ENCODE data around the gene OR1C1. TPM values are rescaled to one million over a fixed set of nuclear protein-coding genes. Genes with fewer than 3 reads are reported as not detected.

Gene OR1C1
- total RNA-seq, 2 donors from 2014 or later: not detected

Other genes starting within 250 kb of the OR1C1 start
- gene OR2C3, start 224.1 kb downstream of the OR1C1 start, total RNA-seq: not detected
- under 1 TPM in 1 of 2 donors, not detected in 1; 0.59 TPM for gene GCSAML, start 211.4 kb downstream of the OR1C1 start, total RNA-seq
- gene OR2G2, start 172.2 kb downstream of the OR1C1 start, total RNA-seq: not detected
- not detected for gene OR2G3, start 155.0 kb downstream of the OR1C1 start, total RNA-seq
- not detected for gene OR13G1, start 80.8 kb downstream of the OR1C1 start, total RNA-seq
- gene OR6F1, start 43.9 kb downstream of the OR1C1 start, total RNA-seq: not detected
- gene OR14K1, start 21.9 kb downstream of the OR1C1 start, total RNA-seq: not detected
- not detected for gene OR14A2, start 12.4 kb downstream of the OR1C1 start, total RNA-seq
- gene OR14A16, start 63.6 kb upstream of the OR1C1 start, total RNA-seq: not detected
- not detected for gene OR11L1, start 81.3 kb upstream of the OR1C1 start, total RNA-seq
- gene TRIM58, start 96.6 kb upstream of the OR1C1 start, total RNA-seq: under 1 TPM; 0.32 to 0.60 TPM
- under 1 TPM in 1 of 2 donors, not detected in 1; 0.26 TPM for gene OR2W3, start 135.0 kb upstream of the OR1C1 start, total RNA-seq
- gene OR2T8, start 159.7 kb upstream of the OR1C1 start, total RNA-seq: not detected
- gene OR2AJ1, start 164.3 kb upstream of the OR1C1 start, total RNA-seq: not detected
- gene OR2L8, start 188.3 kb upstream of the OR1C1 start, total RNA-seq: not detected
- gene OR2AK2, start 204.7 kb upstream of the OR1C1 start, total RNA-seq: not detected

Data from left cardiac atrium (tissue), 2 donors.